ENCODE data around the gene MMP11. TPM values are rescaled to one million over a fixed set of nuclear protein-coding genes. Genes with fewer than 3 reads are reported as not detected.

The MMP11 gene
- total and polyA plus RNA-seq, 2 of the 13 experiments (the other 11 are each of a cell fraction or from before 2014, with no cell fraction given), result 8.9 to 28.6 TPM

DNA sequence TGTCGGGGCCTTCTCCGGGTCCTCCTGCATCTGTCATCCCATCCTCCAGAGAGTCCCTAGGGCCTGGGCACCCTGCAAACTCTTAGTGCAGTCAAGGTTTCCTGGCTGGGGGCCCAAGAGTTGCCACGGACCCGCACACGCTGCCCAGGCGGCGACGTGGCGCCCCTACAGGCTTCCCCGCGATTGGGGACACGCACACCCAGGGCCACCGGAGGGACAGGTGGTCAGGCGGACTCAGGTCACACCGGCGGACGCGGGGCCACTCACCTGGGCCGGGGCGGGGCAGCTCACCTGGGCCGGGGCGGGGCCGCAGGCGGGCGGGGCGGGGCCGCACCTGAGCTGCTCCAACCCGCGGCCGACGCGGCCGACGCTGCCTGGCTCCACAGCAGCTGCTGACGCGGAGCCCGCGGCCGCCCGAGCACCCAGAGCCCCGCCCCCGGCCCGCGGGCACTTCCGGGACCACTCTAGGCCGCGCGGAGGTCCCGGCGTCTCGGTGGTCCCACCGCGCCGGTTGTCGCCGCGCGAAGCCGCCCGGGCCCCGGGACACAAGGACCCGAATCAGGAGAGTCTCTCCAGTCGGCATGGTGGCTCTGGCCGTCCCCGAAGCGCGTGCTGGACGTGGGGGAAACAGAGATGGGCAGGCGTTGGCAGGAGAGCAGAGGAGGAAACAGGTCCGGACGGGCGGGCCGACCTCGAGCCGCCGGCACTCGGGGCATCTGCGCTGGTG, 21.8 kb upstream of the MMP11 start, which contains the start of gene ZNF70 (continued):
- TF ChIP-seq, protein P1, sequence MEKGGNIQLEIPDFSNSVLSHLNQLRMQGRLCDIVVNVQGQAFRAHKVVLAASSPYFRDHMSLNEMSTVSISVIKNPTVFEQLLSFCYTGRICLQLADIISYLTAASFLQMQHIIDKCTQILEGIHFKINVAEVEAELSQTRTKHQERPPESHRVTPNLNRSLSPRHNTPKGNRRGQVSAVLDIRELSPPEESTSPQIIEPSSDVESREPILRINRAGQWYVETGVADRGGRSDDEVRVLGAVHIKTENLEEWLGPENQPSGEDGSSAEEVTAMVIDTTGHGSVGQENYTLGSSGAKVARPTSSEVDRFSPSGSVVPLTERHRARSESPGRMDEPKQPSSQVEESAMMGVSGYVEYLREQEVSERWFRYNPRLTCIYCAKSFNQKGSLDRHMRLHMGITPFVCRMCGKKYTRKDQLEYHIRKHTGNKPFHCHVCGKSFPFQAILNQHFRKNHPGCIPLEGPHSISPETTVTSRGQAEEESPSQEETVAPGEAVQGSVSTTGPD (CRISPR knock-in tag; IDR thresholded peaks at IDR 0.05), result no peak
- TF ChIP-seq TBX2 (CRISPR knock-in tag; IDR thresholded peaks at IDR 0.05; ENCODE audit: borderline replicate concordance) (peak; percentile 65), HDAC2 (CRISPR knock-in tag; IDR thresholded peaks at IDR 0.05) (no peak), FOXJ3 (CRISPR knock-in tag; IDR thresholded peaks at IDR 0.05; ENCODE audit: borderline replicate concordance) (no peak), ZNF460 (CRISPR knock-in tag; IDR thresholded peaks at IDR 0.05; ENCODE audit: borderline replicate concordance) (no peak), MTF2 (CRISPR knock-in tag; IDR thresholded peaks at IDR 0.05; ENCODE audit: borderline replicate concordance) (no peak), MEIS1 (CRISPR knock-in tag; IDR thresholded peaks at IDR 0.05; ENCODE audit: borderline replicate concordance) (no peak), FLYWCH1 (CRISPR knock-in tag; IDR thresholded peaks at IDR 0.05) (no peak), ZNF549 (CRISPR knock-in tag; IDR thresholded peaks at IDR 0.05) (no peak), ZNF557 (CRISPR knock-in tag; IDR thresholded peaks at IDR 0.05) (no peak), ZNF317 (CRISPR knock-in tag; IDR thresholded peaks at IDR 0.05) (no peak), SP4 (CRISPR knock-in tag; IDR thresholded peaks at IDR 0.05) (peak; percentile 76; the same call in 1 of the 2 replicates), PCBP2 (optimal IDR thresholded peaks at IDR 0.05; ENCODE audit: low read depth, low read length, poor library complexity, severe bottlenecking) (no peak), FOXO1 (CRISPR knock-in tag; IDR thresholded peaks at IDR 0.05) (no peak), ZNF17 (CRISPR knock-in tag; IDR thresholded peaks at IDR 0.05) (no peak), EP300 (IDR thresholded peaks at IDR 0.05; ENCODE audit: low read depth in 2 of 2, low read length in 2 of 2) (no peak), EP300 (CRISPR knock-in tag; IDR thresholded peaks at IDR 0.05; ENCODE audit: borderline replicate concordance) (no peak), REL (CRISPR knock-in tag; conservative IDR thresholded peaks at IDR 0.05) (no peak), SCMH1 (CRISPR knock-in tag; IDR thresholded peaks at IDR 0.05; ENCODE audit: borderline replicate concordance) (no peak)
- TF ChIP-seq, protein P2, sequence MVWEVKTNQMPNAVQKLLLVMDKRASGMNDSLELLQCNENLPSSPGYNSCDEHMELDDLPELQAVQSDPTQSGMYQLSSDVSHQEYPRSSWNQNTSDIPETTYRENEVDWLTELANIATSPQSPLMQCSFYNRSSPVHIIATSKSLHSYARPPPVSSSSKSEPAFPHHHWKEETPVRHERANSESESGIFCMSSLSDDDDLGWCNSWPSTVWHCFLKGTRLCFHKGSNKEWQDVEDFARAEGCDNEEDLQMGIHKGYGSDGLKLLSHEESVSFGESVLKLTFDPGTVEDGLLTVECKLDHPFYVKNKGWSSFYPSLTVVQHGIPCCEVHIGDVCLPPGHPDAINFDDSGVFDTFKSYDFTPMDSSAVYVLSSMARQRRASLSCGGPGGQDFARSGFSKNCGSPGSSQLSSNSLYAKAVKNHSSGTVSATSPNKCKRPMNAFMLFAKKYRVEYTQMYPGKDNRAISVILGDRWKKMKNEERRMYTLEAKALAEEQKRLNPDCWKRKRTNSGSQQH (CRISPR knock-in tag; IDR thresholded peaks at IDR 0.05; ENCODE audit: low read depth), result no peak
- TF ChIP-seq, protein P3, sequence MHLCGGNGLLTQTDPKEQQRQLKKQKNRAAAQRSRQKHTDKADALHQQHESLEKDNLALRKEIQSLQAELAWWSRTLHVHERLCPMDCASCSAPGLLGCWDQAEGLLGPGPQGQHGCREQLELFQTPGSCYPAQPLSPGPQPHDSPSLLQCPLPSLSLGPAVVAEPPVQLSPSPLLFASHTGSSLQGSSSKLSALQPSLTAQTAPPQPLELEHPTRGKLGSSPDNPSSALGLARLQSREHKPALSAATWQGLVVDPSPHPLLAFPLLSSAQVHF (CRISPR knock-in tag; IDR thresholded peaks at IDR 0.05), result no peak
- TF ChIP-seq, protein P4, sequence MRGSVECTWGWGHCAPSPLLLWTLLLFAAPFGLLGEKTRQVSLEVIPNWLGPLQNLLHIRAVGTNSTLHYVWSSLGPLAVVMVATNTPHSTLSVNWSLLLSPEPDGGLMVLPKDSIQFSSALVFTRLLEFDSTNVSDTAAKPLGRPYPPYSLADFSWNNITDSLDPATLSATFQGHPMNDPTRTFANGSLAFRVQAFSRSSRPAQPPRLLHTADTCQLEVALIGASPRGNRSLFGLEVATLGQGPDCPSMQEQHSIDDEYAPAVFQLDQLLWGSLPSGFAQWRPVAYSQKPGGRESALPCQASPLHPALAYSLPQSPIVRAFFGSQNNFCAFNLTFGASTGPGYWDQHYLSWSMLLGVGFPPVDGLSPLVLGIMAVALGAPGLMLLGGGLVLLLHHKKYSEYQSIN (CRISPR knock-in tag; IDR thresholded peaks at IDR 0.05; ENCODE audit: borderline replicate concordance), result no peak
- TF ChIP-seq, protein P5, sequence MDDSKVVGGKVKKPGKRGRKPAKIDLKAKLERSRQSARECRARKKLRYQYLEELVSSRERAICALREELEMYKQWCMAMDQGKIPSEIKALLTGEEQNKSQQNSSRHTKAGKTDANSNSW (CRISPR knock-in tag; IDR thresholded peaks at IDR 0.05; ENCODE audit: borderline replicate concordance), result no peak
